OCI-LY1 (cell line): Measurements from ENCODE around the gene SLC7A4.
A peak's percentile ranks its signal among the peaks of the same experiment; 100 is the strongest.

ENCODE experiments used
- H2AFZ ChIP-seq: fragments of 200-600 bp; sonication (generic), shearing (Covaris generic); 2 replicates; pipeline ENCODE4 v1.6.0; 2014; ENCODE audit warnings: antibody characterized with exemption, mild to moderate bottlenecking, low read length
- H3F3A ChIP-seq: fragments of 200-600 bp; sonication (generic), shearing (Covaris generic); 2 replicates; pipeline ENCODE4 v1.6.0; 2014; ENCODE audit warnings: mild to moderate bottlenecking, antibody characterized with exemption, low read length, moderate library complexity; ENCODE audit not compliant: insufficient read depth
- H3K27ac ChIP-seq: fragments of 200-600 bp; sonication (generic); 2 replicates; pipeline ENCODE4 v1.5.1; 2014; ENCODE audit warnings: low read length, mixed run types, mild to moderate bottlenecking, low read depth; ENCODE audit not compliant: poor library complexity, severe bottlenecking
- H3K27me3 ChIP-seq: fragments of 200-600 bp; sonication (generic); 2 replicates; pipeline ENCODE4 v1.6.0; 2014; ENCODE audit warnings: antibody characterized with exemption, mild to moderate bottlenecking, low read length, moderate library complexity; ENCODE audit not compliant: insufficient read depth
- H3K36me3 ChIP-seq: fragments of 200-600 bp; sonication (generic); 2 replicates; pipeline ENCODE4 v1.6.1; 2014; ENCODE audit warnings: mild to moderate bottlenecking, antibody characterized with exemption, low read length, moderate library complexity, mixed read lengths; ENCODE audit not compliant: insufficient read depth
- H3K4me1 ChIP-seq: fragments of 200-600 bp; sonication (generic); 2 replicates; pipeline ENCODE4 v1.5.1; 2014; ENCODE audit warnings: mild to moderate bottlenecking, low read length, moderate library complexity; ENCODE audit not compliant: insufficient read depth, severe bottlenecking
- H3K4me2 ChIP-seq: fragments of 200-600 bp; sonication (generic), shearing (Covaris generic); 2 replicates; pipeline ENCODE4 v1.6.1; 2014; ENCODE audit warnings: low read length
- H3K4me3 ChIP-seq: fragments of 200-600 bp; sonication (generic); 2 replicates; pipeline ENCODE4 v1.5.1; 2014; ENCODE audit warnings: low read length, low read depth, mild to moderate bottlenecking, mixed read lengths; ENCODE audit not compliant: poor library complexity, severe bottlenecking
- H3K79me2 ChIP-seq: fragments of 200-600 bp; shearing (Covaris generic); 2 replicates; pipeline ENCODE4 v1.6.1; 2016; ENCODE audit warnings: mixed run types, low read length, mixed read lengths; ENCODE audit not compliant: insufficient read depth
- H3K9ac ChIP-seq: fragments of 200-600 bp; sonication (generic), shearing (Covaris generic); 2 replicates; pipeline ENCODE4 v1.6.1; 2014; ENCODE audit warnings: mild to moderate bottlenecking, low read length, mixed read lengths
- H3K9me2 ChIP-seq: fragments of 200-600 bp; sonication (generic), shearing (Covaris generic); 2 replicates; pipeline ENCODE4 v1.6.1; 2014; ENCODE audit warnings: low read depth, mild to moderate bottlenecking, low read length, mixed read lengths
- H3K9me3 ChIP-seq: fragments of 200-600 bp; shearing (Covaris generic); 2 replicates; pipeline ENCODE4 v1.6.1; 2014; ENCODE audit warnings: low read length, mixed read lengths
- H4K20me1 ChIP-seq: fragments of 200-600 bp; sonication (generic), shearing (Covaris generic); 2 replicates; pipeline ENCODE4 v1.6.0; 2016; ENCODE audit warnings: mild to moderate bottlenecking, low read length; ENCODE audit not compliant: insufficient read depth
- EZH2 ChIP-seq: fragments of 200-600 bp; sonication (generic), shearing (Covaris generic); IDR thresholded peaks from 2 replicates; pipeline ENCODE4 v1.8.0; 2017; ENCODE audit warnings: borderline replicate concordance, mixed run types, mild to moderate bottlenecking, antibody characterized with exemption, low read length, moderate library complexity, mixed read lengths
- TF ChIP-seq, protein P1 (sequence below): fragments of 200-600 bp; sonication (generic), shearing (Covaris generic); IDR thresholded peaks from 2 replicates; pipeline ENCODE4 v1.5.1; 2017; ENCODE audit warnings: mild to moderate bottlenecking, antibody characterized with exemption, low read length, moderate library complexity, mixed read lengths

SLC7A4 gene

DNA sequence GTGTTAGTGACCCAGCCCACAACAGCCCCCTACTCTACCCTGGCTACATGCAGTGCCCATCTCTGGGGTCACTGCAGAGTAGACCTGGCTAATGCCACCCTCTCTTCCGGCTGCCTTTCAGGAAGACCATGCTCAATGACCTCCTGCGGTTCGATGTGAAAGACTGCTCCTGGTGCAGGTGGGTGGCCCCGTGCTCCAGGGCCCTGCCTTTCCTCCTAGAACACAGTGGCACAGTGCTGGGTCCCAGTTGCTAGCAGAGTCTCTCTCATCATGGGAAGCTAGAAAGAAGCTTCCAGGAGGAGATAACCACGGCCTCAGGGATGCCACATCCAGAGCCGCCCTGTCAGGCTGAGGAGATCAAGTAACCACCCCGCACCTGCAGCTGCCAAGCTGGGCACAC, 46.6 kb downstream of the SLC7A4 start:
- H3K4me1 ChIP-seq: peaks cover 20% of the 10 kb centered on the region
- H4K20me1 ChIP-seq: no peaks in the 10 kb centered on the region
- H3F3A ChIP-seq: no peaks in the 10 kb centered on the region
- H3K36me3 ChIP-seq: peaks cover 20% of the 10 kb centered on the region; the same call in 1 of the 2 replicates
- no peaks in the 10 kb centered on the region for H3K9me2 ChIP-seq
- no peaks in the 10 kb centered on the region for H3K27me3 ChIP-seq
- TF ChIP-seq EZH2: no peak
- TF ChIP-seq, protein P1, sequence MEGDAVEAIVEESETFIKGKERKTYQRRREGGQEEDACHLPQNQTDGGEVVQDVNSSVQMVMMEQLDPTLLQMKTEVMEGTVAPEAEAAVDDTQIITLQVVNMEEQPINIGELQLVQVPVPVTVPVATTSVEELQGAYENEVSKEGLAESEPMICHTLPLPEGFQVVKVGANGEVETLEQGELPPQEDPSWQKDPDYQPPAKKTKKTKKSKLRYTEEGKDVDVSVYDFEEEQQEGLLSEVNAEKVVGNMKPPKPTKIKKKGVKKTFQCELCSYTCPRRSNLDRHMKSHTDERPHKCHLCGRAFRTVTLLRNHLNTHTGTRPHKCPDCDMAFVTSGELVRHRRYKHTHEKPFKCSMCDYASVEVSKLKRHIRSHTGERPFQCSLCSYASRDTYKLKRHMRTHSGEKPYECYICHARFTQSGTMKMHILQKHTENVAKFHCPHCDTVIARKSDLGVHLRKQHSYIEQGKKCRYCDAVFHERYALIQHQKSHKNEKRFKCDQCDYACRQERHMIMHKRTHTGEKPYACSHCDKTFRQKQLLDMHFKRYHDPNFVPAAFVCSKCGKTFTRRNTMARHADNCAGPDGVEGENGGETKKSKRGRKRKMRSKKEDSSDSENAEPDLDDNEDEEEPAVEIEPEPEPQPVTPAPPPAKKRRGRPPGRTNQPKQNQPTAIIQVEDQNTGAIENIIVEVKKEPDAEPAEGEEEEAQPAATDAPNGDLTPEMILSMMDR: no peak
- H3K4me2 ChIP-seq: no peak overlapping the region
- no peaks in the 10 kb centered on the region for H3K9me3 ChIP-seq
- no peak overlapping the region for H3K9ac ChIP-seq
- no peak overlapping the region for H3K27ac ChIP-seq
- H3K79me2 ChIP-seq: no peaks in the 10 kb centered on the region
- no peak overlapping the region for H3K4me3 ChIP-seq
- no peak overlapping the region for H2AFZ ChIP-seq

DNA sequence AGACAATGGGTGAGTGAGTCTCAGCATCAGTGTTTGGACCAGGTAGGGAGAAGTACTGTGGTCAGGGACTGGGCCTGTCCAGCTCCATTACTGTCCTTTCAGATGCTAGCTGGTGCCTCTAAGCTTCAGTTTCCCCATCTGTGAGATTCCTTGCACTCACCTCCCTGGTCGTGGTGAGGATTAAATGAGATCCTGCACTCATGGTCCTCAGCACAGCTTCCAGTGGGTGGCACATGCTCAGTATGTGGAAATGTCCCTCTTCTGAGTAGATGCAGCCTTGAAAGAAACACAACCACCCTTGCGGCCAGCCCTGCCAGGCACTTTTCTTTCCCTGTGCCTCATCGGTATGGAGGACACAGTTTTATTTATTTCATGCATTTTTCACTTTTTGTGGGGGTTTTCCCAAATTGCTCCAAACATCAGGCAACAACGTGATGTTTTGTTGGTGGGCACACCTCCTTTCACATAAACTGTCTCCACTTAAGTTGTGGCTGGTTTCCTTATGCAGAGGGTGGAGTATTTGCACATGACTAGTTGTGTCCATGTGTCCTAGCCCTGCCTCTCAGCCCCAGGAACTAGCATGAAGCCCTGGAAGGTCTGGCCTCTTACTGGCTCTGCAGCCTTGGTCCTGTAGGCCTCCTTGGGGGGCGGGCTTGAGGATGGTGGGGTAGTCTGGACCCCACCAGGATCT, 49.1 kb downstream of the SLC7A4 start:
- no peaks in the 10 kb centered on the region for H3K9me2 ChIP-seq
- no peaks in the 10 kb centered on the region; the same call in 1 of the 2 replicates for H3K27me3 ChIP-seq
- H3K9ac ChIP-seq: peak overlapping the region; percentile 89
- H3K4me1 ChIP-seq: peaks cover 20% of the 10 kb centered on the region
- H2AFZ ChIP-seq: no peak overlapping the region
- H3K36me3 ChIP-seq: peaks cover 17% of the 10 kb centered on the region; the same call in 1 of the 2 replicates
- H3K4me3 ChIP-seq: peak overlapping the region; percentile 86
- H3K4me2 ChIP-seq: peak overlapping the region; percentile 98
- H3F3A ChIP-seq: no peaks in the 10 kb centered on the region
- H3K79me2 ChIP-seq: no peaks in the 10 kb centered on the region
- TF ChIP-seq, protein P1: no peak
- no peak overlapping the region for H3K27ac ChIP-seq
- H4K20me1 ChIP-seq: no peaks in the 10 kb centered on the region
- H3K9me3 ChIP-seq: peaks cover 9% of the 10 kb centered on the region

GRCh38 chr22:20982563-20982882, 49.8 kb downstream of the SLC7A4 start:
- peak overlapping the region; percentile 6; the same call in 1 of the 2 replicates for H2AFZ ChIP-seq
- no peaks in the 10 kb centered on the region for H4K20me1 ChIP-seq
- TF ChIP-seq EZH2: no peak
- TF ChIP-seq, protein P1: no peak
- H3K4me2 ChIP-seq: peak overlapping the region; percentile 98
- no peak overlapping the region for H3K27ac ChIP-seq
- H3F3A ChIP-seq: no peaks in the 10 kb centered on the region
- H3K4me1 ChIP-seq: peaks cover 20% of the 10 kb centered on the region
- H3K79me2 ChIP-seq: no peaks in the 10 kb centered on the region
- H3K36me3 ChIP-seq: peaks cover 12% of the 10 kb centered on the region; the same call in 1 of the 2 replicates
- H3K9me3 ChIP-seq: peaks cover 9% of the 10 kb centered on the region
- H3K4me3 ChIP-seq: peak overlapping the region; percentile 86
- H3K9me2 ChIP-seq: no peaks in the 10 kb centered on the region
- no peaks in the 10 kb centered on the region; the same call in 1 of the 2 replicates for H3K27me3 ChIP-seq
- H3K9ac ChIP-seq: peak overlapping the region; percentile 89
